ENCODE results near the gene RFT1. TPM values are rescaled to one million over a fixed set of nuclear protein-coding genes. Genes with fewer than 3 reads are reported as not detected.
"Not testable (repeated sequence)": the region's sequence is repeated elsewhere in the genome, so short reads cannot be mapped to it uniquely, and the experiment has no call there.

RFT1 gene
- total RNA-seq, 1 donor from 2014 or later, result 10.5 TPM

- no peak for TF ChIP-seq CTCF (IDR thresholded peaks at IDR 0.05; ENCODE audit: partially characterized antibody, unreplicated experiment)
- peaks cover 2% of the 10 kb centered on the region for H3K4me1 Mint-ChIP-seq (ENCODE audit: low read depth, unreplicated experiment)
- no peak overlapping the region for H3K4me3 Mint-ChIP-seq (ENCODE audit: unreplicated experiment)
- H3K27me3 Mint-ChIP-seq (ENCODE audit: unreplicated experiment), result no peaks in the 10 kb centered on the region
- no peak for DNase-seq
- no peaks in the 10 kb centered on the region for H3K9me3 Mint-ChIP-seq (ENCODE audit: unreplicated experiment)
- H3K36me3 Mint-ChIP-seq (ENCODE audit: unreplicated experiment), result peaks cover 6% of the 10 kb centered on the region
- no peak overlapping the region for H3K27ac Mint-ChIP-seq (ENCODE audit: unreplicated experiment)
These were observed 67.3 kb downstream of the RFT1 start for GRCh38 chr3:53062905-53063304.

- H3K27ac Mint-ChIP-seq (ENCODE audit: unreplicated experiment), result no peak overlapping the region
- H3K9me3 Mint-ChIP-seq (ENCODE audit: unreplicated experiment), result no peaks in the 10 kb centered on the region
- H3K27me3 Mint-ChIP-seq (ENCODE audit: unreplicated experiment), result peaks cover 2% of the 10 kb centered on the region
- no peaks in the 10 kb centered on the region for H3K4me1 Mint-ChIP-seq (ENCODE audit: low read depth, unreplicated experiment)
- H3K4me3 Mint-ChIP-seq (ENCODE audit: unreplicated experiment), result no peak overlapping the region
- no peak for DNase-seq
- TF ChIP-seq CTCF (IDR thresholded peaks at IDR 0.05; ENCODE audit: partially characterized antibody, unreplicated experiment), result no peak
- no peaks in the 10 kb centered on the region for H3K36me3 Mint-ChIP-seq (ENCODE audit: unreplicated experiment)
These were observed 73.8 kb downstream of the RFT1 start for GRCh38 chr3:53056442-53056841.

GRCh38 chr3:53054233-53054632, 76.0 kb downstream of the RFT1 start:
- not testable (repeated sequence) for H3K27ac Mint-ChIP-seq (ENCODE audit: unreplicated experiment); H3K4me3 Mint-ChIP-seq (ENCODE audit: unreplicated experiment); H3K36me3 Mint-ChIP-seq (ENCODE audit: unreplicated experiment); H3K4me1 Mint-ChIP-seq (ENCODE audit: low read depth, unreplicated experiment); H3K9me3 Mint-ChIP-seq (ENCODE audit: unreplicated experiment); DNase-seq; H3K27me3 Mint-ChIP-seq (ENCODE audit: unreplicated experiment)

GRCh38 chr3:53051929-53052328, 78.3 kb downstream of the RFT1 start:
- DNase-seq, result no peak
- Mint-ChIP-seq H3K27me3 (ENCODE audit: unreplicated experiment) (peaks cover 7% of the 10 kb centered on the region), H3K4me1 (ENCODE audit: low read depth, unreplicated experiment) (no peaks in the 10 kb centered on the region), H3K9me3 (ENCODE audit: unreplicated experiment) (peaks cover 5% of the 10 kb centered on the region), H3K27ac (ENCODE audit: unreplicated experiment) (no peak overlapping the region), H3K4me3 (ENCODE audit: unreplicated experiment) (no peak overlapping the region), H3K36me3 (ENCODE audit: unreplicated experiment) (peaks cover 4% of the 10 kb centered on the region)
- TF ChIP-seq CTCF (IDR thresholded peaks at IDR 0.05; ENCODE audit: partially characterized antibody, unreplicated experiment), result no peak

GRCh38 chr3:53049987-53050386, 80.2 kb downstream of the RFT1 start:
- H3K4me3 Mint-ChIP-seq (ENCODE audit: unreplicated experiment), result no peak overlapping the region
- H3K27ac Mint-ChIP-seq (ENCODE audit: unreplicated experiment), result no peak overlapping the region
- H3K36me3 Mint-ChIP-seq (ENCODE audit: unreplicated experiment), result peaks cover 4% of the 10 kb centered on the region
- H3K27me3 Mint-ChIP-seq (ENCODE audit: unreplicated experiment), result peaks cover 7% of the 10 kb centered on the region
- DNase-seq, result no peak
- peaks cover 6% of the 10 kb centered on the region for H3K9me3 Mint-ChIP-seq (ENCODE audit: unreplicated experiment)
- TF ChIP-seq CTCF (IDR thresholded peaks at IDR 0.05; ENCODE audit: partially characterized antibody, unreplicated experiment), result no peak
- H3K4me1 Mint-ChIP-seq (ENCODE audit: low read depth, unreplicated experiment), result no peaks in the 10 kb centered on the region
